HEK293 (cell line): ENCODE measurements around the gene LARP1.
A peak's percentile ranks its signal among the peaks of the same experiment; 100 is the strongest.

Experiments
- CTCF ChIA-PET: fragments of 350-600 bp; formaldehyde crosslinking; extraction: SDS; loops from one replicate; lab custom pipeline; 2021; ENCODE audit warnings: antibody characterized with exemption; lab: Yijun Ruan, JAX
- POLR2A ChIA-PET: fragments of 300-600 bp; formaldehyde crosslinking; extraction: SDS; loops from one replicate; lab custom pipeline; 2020; ENCODE audit warnings: antibody characterized with exemption, inconsistent platforms; lab: Yijun Ruan, JAX
- H3K27ac ChIP-seq: fragments of 200-500 bp; sonication (Bioruptor generic); 2 replicates; pipeline ENCODE4 v1.5.1; 2014; ENCODE audit warnings: low read depth, low read length, control low read depth, inconsistent platforms; ENCODE audit errors: extremely low read depth
- H3K36me3 ChIP-seq, 2 experiments: fragments of 200-500 bp in 1 of 2; sonication (Bioruptor generic) in 1 of 2; 1 replicate in 1 of 2; 2 replicates in 1 of 2; pipeline ENCODE4 v1.5.1; 2014 to 2017; ENCODE audit warnings: inconsistent platforms in 2 of 2, low read length in 2 of 2; ENCODE audit not compliant: control insufficient read depth in 2 of 2, insufficient read depth in 1 of 2
- H3K4me1 ChIP-seq: fragments of 200-500 bp; sonication (Bioruptor generic); 2 replicates; pipeline ENCODE4 v1.5.1; 2014; ENCODE audit warnings: mild to moderate bottlenecking, low read length, inconsistent platforms; ENCODE audit not compliant: control insufficient read depth, insufficient read depth
- H3K4me3 ChIP-seq: 2 replicates; pipeline ENCODE4 v1.5.1; 2011; ENCODE audit warnings: low read depth, mild to moderate bottlenecking, control low read depth, low read length, moderate library complexity
- H3K9me3 ChIP-seq: fragments of 200-500 bp; sonication (Bioruptor generic); 2 replicates; pipeline ENCODE4 v1.5.1; 2014; ENCODE audit warnings: low read depth, low read length, inconsistent platforms; ENCODE audit not compliant: control insufficient read depth, insufficient read depth
- GLI2 ChIP-seq: fragments of 450-650 bp; formaldehyde crosslinking; IDR thresholded peaks from 2 replicates; pipeline ENCODE4; 2017; ENCODE audit warnings: missing biosample characterization, missing genetic modification characterization, low read depth, borderline replicate concordance
- PRDM10 ChIP-seq: fragments of 450-650 bp; formaldehyde crosslinking; IDR thresholded peaks from 2 replicates; pipeline ENCODE4 v1.5.1; 2016; ENCODE audit warnings: missing biosample characterization, missing genetic modification characterization
- SETDB1 ChIP-seq: IDR thresholded peaks from one replicate; pipeline ENCODE4 v1.6.1; 2017; ENCODE audit warnings: mild to moderate bottlenecking, low read length, moderate library complexity, mixed read lengths; ENCODE audit not compliant: insufficient read length
- ZBTB26 ChIP-seq: fragments of 450-650 bp; formaldehyde crosslinking; optimal IDR thresholded peaks from 2 replicates; pipeline ENCODE3; 2016; ENCODE audit warnings: missing biosample characterization, mild to moderate bottlenecking, missing genetic modification characterization
- ZIC2 ChIP-seq: fragments of 450-650 bp; formaldehyde crosslinking; IDR thresholded peaks from 2 replicates; pipeline ENCODE4 v1.5.1; 2016; ENCODE audit warnings: missing biosample characterization, missing genetic modification characterization
- ZNF16 ChIP-seq: fragments of 450-650 bp; formaldehyde crosslinking; IDR thresholded peaks from 2 replicates; pipeline ENCODE4 v1.5.1; 2016; ENCODE audit warnings: low read depth, missing biosample characterization, missing genetic modification characterization
- ZNF18 ChIP-seq: fragments of 450-650 bp; formaldehyde crosslinking; IDR thresholded peaks from 2 replicates; pipeline ENCODE4 v1.5.1; 2016; ENCODE audit warnings: missing biosample characterization, missing genetic modification characterization
- ZNF311 ChIP-seq: fragments of 450-650 bp; formaldehyde crosslinking; IDR thresholded peaks from 2 replicates; pipeline ENCODE4 v1.5.1; 2017; ENCODE audit warnings: missing biosample characterization, missing genetic modification characterization, borderline replicate concordance
- ZNF488 ChIP-seq: fragments of 450-650 bp; formaldehyde crosslinking; IDR thresholded peaks from 2 replicates; pipeline ENCODE4 v1.5.1; 2016; ENCODE audit warnings: missing biosample characterization, missing genetic modification characterization
- ZNF518A ChIP-seq: fragments of 450-650 bp; formaldehyde crosslinking; conservative IDR thresholded peaks from 2 replicates; pipeline ENCODE4 v1.5.1; 2016; ENCODE audit warnings: low read depth, missing biosample characterization, missing genetic modification characterization
- ZNF529 ChIP-seq: fragments of 450-650 bp; formaldehyde crosslinking; IDR thresholded peaks from 2 replicates; pipeline ENCODE4 v1.5.1; 2017; ENCODE audit warnings: missing genetic modification characterization, missing biosample characterization; ENCODE audit not compliant: insufficient replicate concordance
- ZNF530 ChIP-seq: fragments of 450-650 bp; formaldehyde crosslinking; IDR thresholded peaks from 2 replicates; pipeline ENCODE4 v1.5.1; 2016; ENCODE audit warnings: low read depth, missing biosample characterization, missing genetic modification characterization
- ZNF585B ChIP-seq: fragments of 450-650 bp; formaldehyde crosslinking; IDR thresholded peaks from 2 replicates; pipeline ENCODE4 v1.5.1; 2016; ENCODE audit warnings: missing biosample characterization, missing genetic modification characterization
- ZNF600 ChIP-seq: fragments of 450-650 bp; formaldehyde crosslinking; IDR thresholded peaks from 2 replicates; pipeline ENCODE4 v1.5.1; 2016; ENCODE audit warnings: missing biosample characterization, missing genetic modification characterization
- ZNF626 ChIP-seq: fragments of 450-650 bp; sonication (Bioruptor Pico); formaldehyde crosslinking; IDR thresholded peaks from 2 replicates; pipeline ENCODE4 v1.5.1; 2018; ENCODE audit warnings: missing biosample characterization, missing genetic modification characterization, inconsistent platforms
- ZNF629 ChIP-seq: fragments of 450-650 bp; formaldehyde crosslinking; IDR thresholded peaks from 2 replicates; pipeline ENCODE4 v1.5.1; 2017; ENCODE audit warnings: missing biosample characterization, missing genetic modification characterization
- ZSCAN4 ChIP-seq: fragments of 450-650 bp; formaldehyde crosslinking; IDR thresholded peaks from 2 replicates; pipeline ENCODE4 v1.5.1; 2017; ENCODE audit warnings: missing biosample characterization, missing genetic modification characterization

LARP1 gene

GRCh38 chr5:154722097-154722496 lies 33.1 kb upstream of the LARP1 start:
- ChIA-PET CTCF (no interaction called here), POLR2A (no interaction called here)
- Histone ChIP-seq H3K9me3 (no peaks in the 10 kb centered on the region), H3K4me3 (no peak overlapping the region), H3K36me3 (no peaks in the 10 kb centered on the region), H3K27ac (no peak overlapping the region), H3K4me1 (no peaks in the 10 kb centered on the region)
- TF ChIP-seq ZNF600 (tag by site-specific recombination) (0 out of 2 replicates have a peak, but pooled peaks have one; percentile 21), ZNF629 (tag by site-specific recombination) (no peak)

- ChIA-PET CTCF (no interaction called here), POLR2A (no interaction called here)
- H3K27ac ChIP-seq: no peak overlapping the region
- no peaks in the 10 kb centered on the region for H3K4me1 ChIP-seq
- no peak overlapping the region for H3K4me3 ChIP-seq
- H3K36me3 ChIP-seq: no peaks in the 10 kb centered on the region
- no peaks in the 10 kb centered on the region for H3K9me3 ChIP-seq
- TF ChIP-seq ZNF518A (tag by site-specific recombination): no peak
- no peak for TF ChIP-seq ZIC2 (tag by site-specific recombination)
- TF ChIP-seq ZNF18: no peak
- no peak for TF ChIP-seq GLI2 (tag by site-specific recombination)
- TF ChIP-seq ZNF626 (tag by site-specific recombination): no peak
- TF ChIP-seq ZNF585B (tag by site-specific recombination): no peak
- TF ChIP-seq ZNF488 (tag by site-specific recombination): no peak
- TF ChIP-seq ZNF16 (tag by site-specific recombination): no peak
- no peak for TF ChIP-seq ZNF530
- no peak for TF ChIP-seq ZNF311 (tag by site-specific recombination)
- TF ChIP-seq SETDB1: no peak
- TF ChIP-seq ZBTB26 (tag by site-specific recombination): no peak
- TF ChIP-seq ZSCAN4 (tag by site-specific recombination): no peak
- no peak for TF ChIP-seq ZNF529 (tag by site-specific recombination)
- no peak for TF ChIP-seq PRDM10
These were observed 32.2 kb upstream of the LARP1 start for GRCh38 chr5:154722936-154723335.
